GM21737 (cell line): Measurements from ENCODE around the gene MAPK8.

ENCODE experiments used
- ATAC-seq: cut with Tn5 transposase; IDR thresholded peaks from one replicate; pipeline ENCODE4 v1.9.1; 2021; ENCODE audit warnings: mild to moderate bottlenecking, moderate library complexity; ENCODE audit not compliant: unreplicated experiment

The MAPK8 gene

GRCh38 chr10:48291190-48291589 lies 15.3 kb upstream of the MAPK8 start:
- no peak for ATAC-seq

- ATAC-seq = no peak
Observed at GRCh38 chr10:48292616-48293015, 13.9 kb upstream of the MAPK8 start.

GRCh38 chr10:48294431-48294830 lies 12.0 kb upstream of the MAPK8 start:
- no peak for ATAC-seq

- ATAC-seq = no peak
Observed at GRCh38 chr10:48296576-48297098, 9.8 kb upstream of the MAPK8 start.

- ATAC-seq = no peak
Observed at GRCh38 chr10:48299066-48299465, 7.4 kb upstream of the MAPK8 start.

GRCh38 chr10:48299692-48300091 lies 6.8 kb upstream of the MAPK8 start:
- no peak for ATAC-seq

GRCh38 chr10:48300556-48300955 lies 5.9 kb upstream of the MAPK8 start:
- no peak for ATAC-seq

GRCh38 chr10:48302515-48303476 lies 3.7 kb upstream of the MAPK8 start:
- ATAC-seq = no peak

- no peak for ATAC-seq
Observed at GRCh38 chr10:48305905-48306264, 592 bp upstream of the MAPK8 start.

GRCh38 chr10:48306870-48307710 lies 613 bp downstream of the MAPK8 start:
- peak; percentile 36 for ATAC-seq

- no peak for ATAC-seq
Observed at GRCh38 chr10:48307711-48308018, 1.2 kb downstream of the MAPK8 start.

- ATAC-seq = no peak
Observed at GRCh38 chr10:48309711-48310226, 3.3 kb downstream of the MAPK8 start.

- no peak for ATAC-seq
Observed at GRCh38 chr10:48314107-48314506, 7.6 kb downstream of the MAPK8 start.

- no peak for ATAC-seq
Observed at GRCh38 chr10:48316236-48316635, 9.8 kb downstream of the MAPK8 start.

- no peak for ATAC-seq
Observed at GRCh38 chr10:48317321-48317990, 11.0 kb downstream of the MAPK8 start.

- no peak for ATAC-seq
Observed at GRCh38 chr10:48322017-48322416, 15.5 kb downstream of the MAPK8 start.

- no peak for ATAC-seq
Observed at GRCh38 chr10:48324580-48324979, 18.1 kb downstream of the MAPK8 start.

GRCh38 chr10:48330269-48330668 lies 23.8 kb downstream of the MAPK8 start:
- no peak for ATAC-seq

GRCh38 chr10:48331436-48331835 lies 25.0 kb downstream of the MAPK8 start:
- ATAC-seq = no peak

GRCh38 chr10:48332166-48332870 lies 25.8 kb downstream of the MAPK8 start:
- ATAC-seq = no peak
